NCI-H1105 treated with DMSO at 0.1 percent for 48 hours (cell line): ENCODE data around the gene ARID4B.
A peak's percentile ranks its signal among the peaks of the same experiment; 100 is the strongest.
"Not testable (repeated sequence)": the region's sequence is repeated elsewhere in the genome, so short reads cannot be mapped to it uniquely, and the experiment has no call there.

Source experiments
- DNase-seq: peaks from one replicate; lab custom pipeline; 2025; lab: John Stamatoyannopoulos, UW

Gene ARID4B

GRCh38 chr1:235225299-235225698 is 102.7 kb downstream of the ARID4B start:
- DNase-seq: no peak

GRCh38 chr1:235221653-235222375 is 106.2 kb downstream of the ARID4B start:
- DNase-seq: no peak

GRCh38 chr1:235215453-235215852 is 112.5 kb downstream of the ARID4B start:
- no peak for DNase-seq

DNA sequence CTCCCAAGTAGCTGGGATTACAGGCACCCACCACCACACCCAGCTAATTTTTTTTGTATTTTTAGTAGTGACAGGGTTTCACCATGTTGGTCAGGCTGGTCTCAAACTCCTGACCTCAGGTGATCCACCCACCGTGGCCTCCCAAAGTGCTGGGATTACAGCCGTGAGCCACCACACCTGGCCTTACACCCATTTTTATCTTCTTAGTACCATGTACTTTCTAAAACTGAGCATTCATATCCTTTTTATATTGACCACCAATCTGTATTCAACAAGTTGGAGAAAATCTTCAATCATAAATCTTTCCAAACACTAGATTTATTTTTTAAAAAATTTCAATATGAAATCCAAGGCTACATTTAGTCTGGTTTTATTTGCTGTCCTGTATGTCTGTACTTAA is 113.0 kb downstream of the ARID4B start:
- not testable (repeated sequence) for DNase-seq

GRCh38 chr1:235213752-235214151 is 114.2 kb downstream of the ARID4B start:
- DNase-seq: no peak

DNA sequence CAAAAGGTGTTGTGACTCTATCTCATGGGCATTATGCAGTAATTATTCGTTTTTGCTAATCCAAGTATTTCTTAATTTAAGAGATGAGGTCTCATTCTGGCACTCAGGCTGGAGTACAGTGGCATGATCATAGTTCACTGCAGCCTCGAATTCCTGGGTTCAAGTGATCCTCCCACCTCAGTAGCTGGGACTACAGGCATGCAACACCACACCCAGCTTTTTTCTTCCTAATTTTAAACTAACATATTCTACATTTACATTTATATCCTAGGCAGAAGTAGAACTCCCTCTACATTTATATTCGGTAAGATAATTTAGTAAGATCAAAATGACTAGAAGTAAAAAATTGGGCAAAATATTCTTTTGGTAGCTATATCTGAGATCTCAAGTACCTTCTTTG is 116.5 kb downstream of the ARID4B start:
- no peak for DNase-seq

DNA sequence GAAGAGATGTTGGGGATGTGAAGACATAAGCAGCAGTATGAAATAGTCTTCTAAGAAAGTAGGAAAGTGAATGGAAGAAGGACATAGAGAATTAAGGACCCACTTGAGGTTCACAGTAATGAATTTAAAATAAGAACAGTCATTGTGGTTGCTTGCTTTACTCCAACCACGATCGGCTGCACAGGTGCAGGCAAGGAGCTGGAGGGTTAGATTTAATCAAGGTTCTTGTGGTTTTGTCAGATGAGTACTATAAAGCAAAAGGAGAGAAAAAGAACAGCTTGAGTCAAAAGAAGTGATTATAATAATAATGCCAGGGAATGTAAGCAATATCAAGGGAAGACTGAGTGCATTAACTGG is 120.8 kb downstream of the ARID4B start:
- no peak for DNase-seq

DNA sequence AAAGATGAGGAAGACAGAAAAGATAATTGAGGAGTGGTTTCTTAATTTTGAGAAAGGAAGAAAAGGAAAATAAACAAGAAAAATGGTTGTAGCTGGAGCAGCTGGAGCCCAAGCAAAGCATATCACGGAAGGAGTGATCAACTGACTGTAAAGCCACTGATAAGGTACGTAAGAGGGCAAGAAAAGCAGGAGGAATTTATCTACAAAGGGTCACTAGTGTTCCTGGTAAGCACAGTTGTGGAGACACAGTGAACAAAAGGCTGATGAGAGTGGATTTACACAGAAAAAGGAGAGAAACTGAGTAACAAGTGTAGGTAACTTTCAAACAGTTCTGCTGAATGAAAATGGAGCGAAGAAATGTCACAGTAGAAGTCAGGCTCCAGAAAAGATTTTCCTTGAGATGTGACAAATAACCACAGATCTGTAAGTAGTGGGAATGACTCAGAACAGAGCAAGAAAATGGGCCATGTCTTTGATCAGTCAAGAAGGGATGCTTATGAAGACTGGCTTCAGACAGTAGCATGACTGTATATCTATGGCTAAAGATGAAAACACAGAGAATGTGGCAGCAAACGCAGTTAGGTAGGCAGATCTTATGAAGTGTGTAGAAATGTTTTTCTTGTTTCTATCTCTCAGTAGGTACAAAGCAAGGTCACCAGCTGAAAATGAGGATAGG is 121.3 kb downstream of the ARID4B start:
- no peak for DNase-seq

- no peak for DNase-seq
Observed at GRCh38 chr1:235205687-235206086, 122.3 kb downstream of the ARID4B start.

GRCh38 chr1:235203428-235203827 is 124.6 kb downstream of the ARID4B start:
- no peak for DNase-seq

DNA sequence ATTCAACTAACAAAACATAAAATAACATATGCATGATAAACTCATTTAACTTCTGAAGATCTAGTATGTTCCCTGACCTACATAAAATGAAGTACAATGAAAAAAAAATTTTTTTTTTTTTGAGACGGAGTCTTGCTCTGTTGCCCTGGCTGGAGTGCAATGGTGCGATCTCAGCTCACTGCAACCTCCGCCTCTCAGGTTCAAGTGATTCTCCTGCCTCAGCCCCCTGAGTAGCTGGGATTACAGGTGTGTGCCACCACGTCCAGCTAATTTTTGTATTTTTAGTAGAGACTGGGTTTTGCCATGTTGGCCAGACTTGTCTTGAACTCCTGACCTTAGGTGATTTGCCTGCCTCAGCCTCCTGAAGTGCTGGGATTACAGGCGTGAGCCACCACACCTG is 125.5 kb downstream of the ARID4B start:
- not testable (repeated sequence) for DNase-seq

DNA sequence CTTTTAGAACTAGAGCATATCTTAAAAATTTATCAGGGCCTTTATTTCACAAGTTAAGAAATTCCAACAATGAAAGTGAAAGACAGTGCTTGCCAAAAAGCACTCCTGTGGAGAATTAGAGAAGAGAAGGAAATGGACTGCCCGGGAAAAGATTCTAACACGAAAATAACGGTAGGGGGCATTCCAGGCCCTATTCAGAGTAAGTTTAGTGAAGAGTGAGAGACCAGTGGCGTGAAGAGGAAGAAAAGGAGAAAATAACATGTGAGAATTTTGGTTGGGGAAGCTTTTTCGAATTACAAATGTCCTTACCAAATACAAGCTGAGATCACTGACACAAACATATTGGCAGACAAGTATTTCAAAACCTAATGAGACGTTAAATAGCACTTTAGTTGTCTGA is 128.5 kb downstream of the ARID4B start:
- DNase-seq: no peak

- DNase-seq: no peak
Observed at GRCh38 chr1:235190431-235190830, 137.5 kb downstream of the ARID4B start.

DNA sequence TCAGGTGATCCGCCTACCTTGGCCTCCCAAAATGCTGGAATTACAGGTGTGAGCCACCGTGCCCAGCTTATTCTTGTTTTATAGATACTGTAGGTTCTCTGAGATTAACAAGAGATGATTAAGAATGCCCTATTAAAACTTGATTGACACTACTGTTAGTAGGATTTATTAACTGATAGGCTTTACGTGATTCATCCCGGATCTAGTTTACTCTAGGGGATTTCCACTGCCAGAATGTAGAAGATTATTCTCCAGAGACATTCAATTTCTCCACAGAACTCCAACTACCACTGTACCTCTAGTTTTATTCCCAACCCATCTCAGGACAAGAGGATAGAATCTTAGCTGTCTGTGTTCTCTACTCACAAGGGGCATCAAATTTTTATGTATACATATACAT is 140.7 kb downstream of the ARID4B start:
- DNase-seq: no peak

DNA sequence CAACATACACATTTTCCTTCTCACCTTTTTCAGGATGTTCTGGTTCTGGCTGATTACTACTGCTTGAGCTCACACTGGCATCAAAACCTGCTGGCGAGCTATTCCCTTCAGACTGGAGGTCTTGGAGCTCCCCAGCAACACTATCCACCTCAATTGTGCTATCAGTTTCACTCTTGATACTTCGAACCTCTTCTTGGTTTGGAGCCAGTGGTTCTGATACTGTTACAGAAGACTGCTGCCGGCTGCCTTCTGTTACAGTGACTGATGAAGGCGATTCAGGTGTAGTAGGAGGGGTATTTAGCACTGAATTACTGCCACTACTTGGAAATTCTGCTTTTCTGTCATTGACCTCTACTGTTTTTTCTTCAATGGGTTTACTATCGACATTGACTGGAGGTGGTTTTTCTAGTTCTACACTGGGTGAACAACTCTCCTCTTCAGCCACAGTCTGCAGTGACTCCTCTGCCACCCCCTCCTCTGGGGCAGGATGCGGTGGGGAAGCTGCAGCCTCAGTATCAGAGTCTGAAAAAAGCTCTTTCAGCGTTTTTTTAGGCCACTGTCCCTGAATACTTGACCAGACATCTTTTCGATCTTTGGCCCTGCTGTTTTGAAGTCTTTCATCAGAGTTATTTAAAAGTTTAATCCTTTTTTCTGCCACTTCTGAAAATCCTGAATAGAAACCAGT is 146.3 kb downstream of the ARID4B start:
- no peak for DNase-seq

DNA sequence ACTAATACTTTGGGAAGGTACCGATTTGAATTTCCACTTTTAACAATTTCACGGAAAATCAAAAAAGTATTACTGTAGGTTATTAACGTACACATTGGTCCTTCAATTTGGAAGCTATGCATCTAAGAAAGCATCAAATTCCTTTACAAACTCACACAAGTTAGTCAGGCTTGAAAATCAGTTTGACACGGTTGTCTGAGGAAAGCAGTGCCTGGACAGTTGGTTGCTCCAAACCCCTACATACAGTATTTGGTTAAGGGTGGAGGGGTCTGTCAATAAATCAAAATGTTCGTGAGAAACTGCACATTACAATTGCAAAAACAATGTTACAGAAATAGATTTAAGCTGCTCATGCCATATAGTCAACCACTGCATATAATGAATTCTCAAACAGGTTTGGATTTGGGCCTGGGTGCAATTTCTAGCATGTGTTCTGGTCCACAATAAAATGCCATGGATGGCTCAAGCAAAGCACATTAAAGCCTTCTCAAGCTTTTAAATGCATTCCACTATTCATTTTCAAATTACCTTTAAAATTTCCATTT is 147.0 kb downstream of the ARID4B start:
- DNase-seq: no peak

DNA sequence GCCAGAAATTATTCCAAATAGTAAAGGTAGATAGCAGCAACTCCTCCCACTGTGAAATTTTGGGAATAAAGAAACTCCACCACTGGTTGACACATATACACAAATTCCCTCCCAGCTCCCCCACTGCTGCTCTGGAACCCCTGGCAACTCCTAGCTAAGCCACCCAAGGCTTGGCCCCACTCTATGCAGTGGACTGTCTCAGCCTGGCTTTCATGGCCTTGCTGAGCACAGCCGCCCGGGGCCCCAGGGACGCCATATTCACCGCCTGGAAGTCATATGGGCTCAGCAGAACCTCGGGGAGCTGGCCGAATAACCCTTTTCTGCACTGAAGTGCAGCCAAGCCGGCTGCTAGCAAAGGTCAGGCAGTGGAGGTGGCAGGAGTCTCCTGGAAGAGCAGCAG is 151.5 kb downstream of the ARID4B start:
- no peak for DNase-seq

DNA sequence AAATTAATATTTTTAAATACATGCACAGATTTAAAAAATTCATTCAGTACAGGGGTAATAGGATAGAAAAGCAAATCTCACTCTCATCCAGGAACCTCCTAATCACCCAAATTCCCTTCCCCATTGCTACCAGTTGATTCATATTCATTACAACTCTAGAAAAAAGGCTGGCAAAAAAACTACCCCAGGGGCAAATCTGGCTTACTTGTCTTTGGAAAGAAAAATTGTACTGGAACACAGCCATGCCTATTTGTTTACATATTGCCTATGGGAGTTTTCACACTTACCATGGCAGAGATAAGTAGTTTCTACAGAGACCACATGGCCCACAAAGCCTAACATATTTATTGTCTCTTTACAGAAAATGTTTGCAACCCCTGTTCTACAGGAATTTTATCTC is 158.0 kb downstream of the ARID4B start:
- no peak for DNase-seq

- DNase-seq: no peak
Observed at GRCh38 chr1:235168375-235168774, 159.6 kb downstream of the ARID4B start.

GRCh38 chr1:235161685-235162327 is 166.2 kb downstream of the ARID4B start:
- no peak for DNase-seq

DNA sequence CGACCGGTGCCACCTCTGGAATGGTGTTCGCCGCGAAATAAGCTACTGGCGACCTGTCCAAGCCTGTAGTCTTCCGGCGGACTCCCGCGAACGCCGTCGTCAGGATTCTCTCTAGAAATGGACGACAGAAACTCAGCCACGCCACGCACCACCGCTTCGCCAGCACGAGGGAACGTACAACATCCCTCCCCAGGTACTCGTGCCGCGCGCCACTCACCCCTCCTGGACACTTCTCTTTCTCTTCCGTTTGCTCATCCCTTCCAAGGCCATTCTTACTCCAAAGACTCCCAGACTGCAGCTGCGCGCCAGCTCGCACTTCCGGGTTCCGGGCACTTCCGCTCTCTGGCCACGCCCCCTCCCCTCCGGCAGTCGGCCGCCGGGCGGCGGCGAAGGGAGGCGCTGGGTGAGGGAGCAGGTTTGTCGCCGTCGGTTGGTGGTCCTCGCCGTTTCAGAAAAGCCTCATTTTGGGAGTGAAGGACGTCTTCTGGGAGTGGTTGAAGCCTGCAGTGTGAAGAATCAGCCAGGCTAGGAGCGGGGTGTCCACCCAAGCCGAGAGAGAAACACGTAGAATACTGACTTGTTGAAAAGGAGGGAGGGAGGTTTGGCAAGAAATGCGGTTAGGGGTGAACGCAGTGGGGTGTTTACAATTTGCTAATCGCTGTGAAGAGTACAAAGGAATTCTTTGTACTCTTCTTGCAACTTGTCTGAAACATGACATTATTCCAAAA is 166.9 kb downstream of the ARID4B start, which contains the start of gene RBM34:
Gene RBM34 (minus strand): TSS at position 294 of the 728 bp plus-strand sequence. CDS start 24 bp downstream, at position 270.
- peak; percentile 75 for DNase-seq
